Thyroid gland (tissue), 4 donors: ENCODE results near the gene DHRS7B.

Experiments
- CTCF ChIP-seq, 6 experiments: fragments of 200-600 bp in 3 of 6; fragments of 450-650 bp in 3 of 6; sonication (generic) in 3 of 6; IDR thresholded peaks; one replicate each; pipeline ENCODE4 v1.5.1; 2016 to 2019; ENCODE audit warnings: antibody characterized with exemption in 6 of 6, mild to moderate bottlenecking in 2 of 6, inconsistent platforms in 1 of 6, moderate library complexity in 1 of 6
- POLR2A ChIP-seq, 2 donors: fragments of 450-650 bp; IDR thresholded peaks; one replicate each; pipeline ENCODE4 v1.6.1; 2017; ENCODE audit warnings: antibody characterized with exemption in 2 of 2, mild to moderate bottlenecking in 2 of 2, moderate library complexity in 1 of 2

- no peak for TF ChIP-seq CTCF (IDR thresholded peaks at IDR 0.05)
- no peak for TF ChIP-seq POLR2A (IDR thresholded peaks at IDR 0.05)
Observed at GRCh38 chr17:21098934-21099689, 27.7 kb upstream of the DHRS7B start.
